GM12878 (cell line): ENCODE measurements around the gene ADK. TPM values are rescaled to one million over a fixed set of nuclear protein-coding genes. Genes with fewer than 3 reads are reported as not detected.

Experiments
- ATAC-seq: fragments of 200-7000 bp; cut with Tn5 transposase; 3 replicates; pipeline ENCODE4 v1.9.1; 2020; ENCODE audit warnings: mild to moderate bottlenecking, moderate library complexity
- BruUV-seq: library from RNA; stranded (reverse); fragments of 400-500 nt; replicated peaks from 2 replicates; lab custom pipeline; 2021; lab: Mats Ljungman, UMichigan
- CTCF ChIA-PET: fragments of 300-600 bp; sonication (Branson Sonifier 250); formaldehyde crosslinking; extraction: SDS; loops from one replicate; lab custom pipeline; 2021; ENCODE audit warnings: inconsistent platforms; lab: Yijun Ruan, JAX
- POLR2A ChIA-PET: fragments of 350-600 bp; formaldehyde crosslinking; extraction: SDS; loops from one replicate; lab custom pipeline; 2021; ENCODE audit warnings: inconsistent platforms; lab: Charles Lee
- RAD21 ChIA-PET: fragments of 300-600 bp; sonication (Branson Sonifier 250); formaldehyde crosslinking; loops from one replicate; lab custom pipeline; 2023; ENCODE audit warnings: antibody characterized with exemption; ENCODE audit not compliant: unreplicated experiment; lab: Charles Lee
- SMC1A ChIA-PET: fragments of 300-600 bp; sonication (Branson Sonifier 250); formaldehyde crosslinking; loops from one replicate; lab custom pipeline; 2023; ENCODE audit not compliant: unreplicated experiment, uncharacterized antibody; lab: Charles Lee
- DNase-seq: peaks from one replicate; pipeline ENCODE4 v3.0.0-alpha.2; 2011; ENCODE audit warnings: low read depth, low spot score
- FAIRE-seq: peaks from 3 replicates; lab custom pipeline; 2011; peaks lifted over from hg19 to GRCh38; lab: Jason Lieb, UNC
- H2AFZ ChIP-seq: 2 replicates; pipeline ENCODE4 v1.6.0; 2011; ENCODE audit warnings: low read depth, low read length, control low read depth; ENCODE audit not compliant: control insufficient read depth
- H3K27ac ChIP-seq: 2 replicates; pipeline ENCODE4 v1.5.1; 2011; ENCODE audit warnings: control low read depth; ENCODE audit not compliant: control insufficient read depth, insufficient read depth
- H3K27me3 ChIP-seq, 2 experiments: replicated peaks in 1 of 2; 2 replicates each; pipeline versions ENCODE4 v1.6.0 to v1.6.1; 2011; ENCODE audit warnings: low read length in 1 of 2; ENCODE audit not compliant: control insufficient read depth in 2 of 2, insufficient read depth in 2 of 2
- H3K36me3 ChIP-seq, 2 experiments: 2 replicates each; pipeline ENCODE4 v1.5.1; 2011; ENCODE audit warnings: low read length in 1 of 2; ENCODE audit not compliant: control insufficient read depth in 2 of 2, insufficient read depth in 2 of 2
- H3K4me1 ChIP-seq: 2 replicates; pipeline ENCODE4 v1.6.1; 2011; ENCODE audit warnings: mild to moderate bottlenecking, low read length, moderate library complexity, mixed read lengths; ENCODE audit not compliant: control insufficient read depth, insufficient read depth
- H3K4me2 ChIP-seq: 2 replicates; pipeline ENCODE4 v1.6.0; 2011; ENCODE audit warnings: control low read depth; ENCODE audit not compliant: control insufficient read depth, insufficient read depth
- H3K4me3 ChIP-seq: fragments of 200-600 bp; sonication (generic); 2 replicates; pipeline ENCODE4 v1.5.1; 2016
- H3K79me2 ChIP-seq: 2 replicates; pipeline ENCODE4 v1.6.0; 2011; ENCODE audit warnings: low read length; ENCODE audit not compliant: control insufficient read depth, insufficient read depth
- H3K9ac ChIP-seq: 2 replicates; pipeline ENCODE4 v1.8.0; 2011; ENCODE audit warnings: low read length, control low read depth, mixed read lengths; ENCODE audit not compliant: control insufficient read depth, insufficient read depth
- H3K9me3 ChIP-seq: replicated peaks from 3 replicates; pipeline ENCODE4 v1.5.1; 2011; ENCODE audit warnings: mild to moderate bottlenecking, low read length; ENCODE audit not compliant: control insufficient read depth, insufficient read depth
- H4K20me1 ChIP-seq: 2 replicates; pipeline ENCODE4 v1.6.0; 2011; ENCODE audit not compliant: control insufficient read depth, insufficient read depth
- BCL11A ChIP-seq: IDR thresholded peaks from 2 replicates; pipeline ENCODE4 v1.6.1; 2011; ENCODE audit warnings: low read depth, low read length
- BHLHE40 ChIP-seq, 2 experiments: fragments of 450-650 bp in 1 of 2; IDR thresholded peaks; 2 replicates each; pipeline ENCODE4 v1.6.1; 2011 to 2017; ENCODE audit warnings: low read depth in 2 of 2, borderline replicate concordance in 1 of 2, improper control_type of control experiment in 1 of 2, low read length in 1 of 2, mild to moderate bottlenecking in 1 of 2
- RUNX3 ChIP-seq: IDR thresholded peaks from 2 replicates; pipeline ENCODE4 v1.6.1; 2012; ENCODE audit warnings: low read length, inconsistent platforms
- SPI1 ChIP-seq: IDR thresholded peaks from 2 replicates; pipeline ENCODE4 v1.6.1; 2011; ENCODE audit warnings: low read depth, mild to moderate bottlenecking, low read length, moderate library complexity, borderline replicate concordance; ENCODE audit not compliant: insufficient read depth
- ZNF207 ChIP-seq: fragments of 450-650 bp; IDR thresholded peaks from 2 replicates; pipeline ENCODE4 v1.6.1; 2014; ENCODE audit warnings: antibody characterized with exemption, mild to moderate bottlenecking, borderline replicate concordance
- WGBS: methylation state at CpG from one replicate; pipeline ENCODE4 v1.1.6; 2016; ENCODE audit warnings: low lambda C conversion rate; ENCODE audit not compliant: insufficient replicate concordance, insufficient coverage; ENCODE audit errors: missing lambda C conversion rate; 5-methylcytosine and 5-hydroxymethylcytosine counted together
- in situ Hi-C: fragments of 300-500 bp; cut with MboI; formaldehyde crosslinking; loops from 9 replicates; pipeline ENCODE4 v1.14.3; 2018; ENCODE audit warnings: mixed read lengths
- intact Hi-C: fragments of 100-400 bp; cut with micrococcal nuclease; formaldehyde crosslinking; loops from one replicate; pipeline ENCODE4 v1.14.2; 2022; ENCODE audit not compliant: unreplicated experiment
- polyA plus RNA-seq, 11 experiments: library from polyadenylated mRNA; depleted of rRNA in 4 of 11; unstranded in 6 of 11; stranded (reverse) in 5 of 11; fragments of >200 nt; fragmentation: Nextera tagmentation in 4 of 11; fragmentation: Illumina TruSeq in 1 of 11; extraction: Ambion mirVana in 4 of 11; extraction: Trizol in 1 of 11; gene quantifications; 1 replicate in 1 of 11; 2 replicates in 10 of 11; pipeline versions ENCODE4 v1.2.1 to v1.2.3, GENCODE V29; 2011 to 2016; ENCODE audit warnings: inconsistent platforms in 2 of 11, missing spikeins in 2 of 11, low read depth in 1 of 11
- total RNA-seq, 4 experiments: library from RNA; depleted of rRNA in 3 of 4; stranded (reverse); fragments of >200 nt in 3 of 4; fragmentation: Illumina TruSeq in 1 of 4; extraction: Trizol in 1 of 4; gene quantifications; 2 replicates each; pipeline versions ENCODE4 v1.2.1 to v1.2.3, GENCODE V29; 2013 to 2021

Gene ADK
- total and polyA plus RNA-seq, 10 of the 15 experiments (the other 5 are each of a cell fraction or from before 2014, with no cell fraction given): 42.0 to 151 (median 81.6) TPM

GRCh38 chr10:74167443-74167842 lies 16.4 kb downstream of the ADK start:
- no peaks in the 10 kb centered on the region for H4K20me1 ChIP-seq
- RAD21 ChIA-PET: interaction anchor here (0.6 to 6.6 kb wide), 10 partner anchors 9 to 804 kb away, joined by 3 to 58 read pairs (median 6); partner anchors contain the start of genes ADK and AP3M1
- no peak overlapping the region for H2AFZ ChIP-seq
- ATAC-seq (peak; percentile 35), DNase-seq (no peak), FAIRE-seq (no peak)
- TF ChIP-seq BHLHE40 (IDR thresholded peaks at IDR 0.05; ENCODE audit: borderline replicate concordance in 1 of 2, low read depth in 2 of 2, low read length in 1 of 2) (peak in 1 of 2 experiments; percentile 12; a peak in 1 of 4 replicates), BCL11A (no peak), RUNX3 (peak; percentile 21; the same call in 1 of the 2 replicates)
- H3K9me3 ChIP-seq: no peaks in the 10 kb centered on the region
- in situ Hi-C loops (no loop called here), intact Hi-C loops (no loop called here)
- H3K4me1 ChIP-seq: peaks cover 52% of the 10 kb centered on the region
- H3K4me2 ChIP-seq: peak overlapping the region; percentile 83
- POLR2A ChIA-PET: interaction anchor here (0.9 to 4.8 kb wide), 7 partner anchors 10 to 22 kb away, joined by 3 to 44 read pairs (median 7); no protein-coding TSS in a partner anchor
- CTCF ChIA-PET: interaction anchor here (0.5 to 5.3 kb wide), 10 partner anchors 8 to 281 kb away, joined by 3 to 51 read pairs (median 6); partner anchors contain the start of genes ADK and AP3M1
- H3K4me3 ChIP-seq: no peak overlapping the region
- no peaks in the 10 kb centered on the region; a peak in 1 of 4 replicates for H3K36me3 ChIP-seq
- 0% methylated on average over 1 of the region's 1 CpG for WGBS
- no TSS peak for BruUV-seq
- no peak overlapping the region for H3K9ac ChIP-seq
- H3K79me2 ChIP-seq: peaks cover 58% of the 10 kb centered on the region
- H3K27me3 ChIP-seq: no peaks in the 10 kb centered on the region
- SMC1A ChIA-PET: interaction anchor here (0.9 to 5.8 kb wide), 12 partner anchors 9 to 235 kb away, joined by 3 to 78 read pairs (median 7); partner anchors contain the start of genes ADK and AP3M1
- H3K27ac ChIP-seq: peak overlapping the region; percentile 57

GRCh38 chr10:74171625-74172024 lies 20.6 kb downstream of the ADK start:
- ChIA-PET SMC1A (interaction anchor here (1.1 to 1.6 kb wide), 5 partner anchors 15 to 26 kb away, joined by 3 to 5 read pairs (median 3); no protein-coding TSS in a partner anchor), RAD21 (no interaction called here), POLR2A (no interaction called here), CTCF (interaction anchor here (1.0 kb wide), 1 partner anchor 167 kb away, joined by 3 read pairs; no protein-coding TSS in a partner anchor)
- in situ Hi-C loops (no loop called here), intact Hi-C loops (no loop called here)
- TF ChIP-seq SPI1 (no peak), ZNF207 (no peak)
- H3K4me1 ChIP-seq: peaks cover 21% of the 10 kb centered on the region
- H3K4me2 ChIP-seq: no peak overlapping the region
- no peak overlapping the region for H2AFZ ChIP-seq
- no TSS peak for BruUV-seq
- H3K9ac ChIP-seq: no peak overlapping the region
- DNase-seq (no peak), FAIRE-seq (no peak), ATAC-seq (no peak)
- no peak overlapping the region for H3K4me3 ChIP-seq
- no peaks in the 10 kb centered on the region for H4K20me1 ChIP-seq
- 94% methylated on average over 2 of the region's 2 CpGs for WGBS
- peaks cover 35% of the 10 kb centered on the region for H3K79me2 ChIP-seq
- H3K36me3 ChIP-seq: no peaks in the 10 kb centered on the region; a peak in 1 of 4 replicates
- no peaks in the 10 kb centered on the region for H3K27me3 ChIP-seq
- no peak overlapping the region for H3K27ac ChIP-seq
- no peaks in the 10 kb centered on the region for H3K9me3 ChIP-seq
